ENCODE data around the gene MFNG.

DNA sequence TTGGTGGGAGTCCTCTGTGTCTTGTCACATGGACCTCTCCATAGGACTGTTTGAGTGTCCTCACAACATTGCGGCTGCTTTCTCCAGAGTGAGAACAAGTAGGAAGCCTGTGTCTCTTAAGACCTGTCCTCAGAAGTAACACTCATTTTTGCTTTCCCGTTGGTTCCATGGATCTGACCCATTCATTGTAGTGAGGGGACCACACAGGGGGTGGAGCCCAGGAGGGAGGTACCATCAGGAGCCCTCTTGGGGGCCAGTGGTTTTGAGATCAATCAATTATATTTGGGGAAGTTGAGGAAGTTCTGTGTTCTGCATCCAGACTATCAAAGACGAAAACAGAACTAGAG, 53.5 kb downstream of the MFNG start:
- TF ChIP-seq, protein P1, sequence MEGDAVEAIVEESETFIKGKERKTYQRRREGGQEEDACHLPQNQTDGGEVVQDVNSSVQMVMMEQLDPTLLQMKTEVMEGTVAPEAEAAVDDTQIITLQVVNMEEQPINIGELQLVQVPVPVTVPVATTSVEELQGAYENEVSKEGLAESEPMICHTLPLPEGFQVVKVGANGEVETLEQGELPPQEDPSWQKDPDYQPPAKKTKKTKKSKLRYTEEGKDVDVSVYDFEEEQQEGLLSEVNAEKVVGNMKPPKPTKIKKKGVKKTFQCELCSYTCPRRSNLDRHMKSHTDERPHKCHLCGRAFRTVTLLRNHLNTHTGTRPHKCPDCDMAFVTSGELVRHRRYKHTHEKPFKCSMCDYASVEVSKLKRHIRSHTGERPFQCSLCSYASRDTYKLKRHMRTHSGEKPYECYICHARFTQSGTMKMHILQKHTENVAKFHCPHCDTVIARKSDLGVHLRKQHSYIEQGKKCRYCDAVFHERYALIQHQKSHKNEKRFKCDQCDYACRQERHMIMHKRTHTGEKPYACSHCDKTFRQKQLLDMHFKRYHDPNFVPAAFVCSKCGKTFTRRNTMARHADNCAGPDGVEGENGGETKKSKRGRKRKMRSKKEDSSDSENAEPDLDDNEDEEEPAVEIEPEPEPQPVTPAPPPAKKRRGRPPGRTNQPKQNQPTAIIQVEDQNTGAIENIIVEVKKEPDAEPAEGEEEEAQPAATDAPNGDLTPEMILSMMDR (IDR thresholded peaks at IDR 0.05) = no peak
- no peak for TF ChIP-seq POLR2A (IDR thresholded peaks at IDR 0.05)
- TF ChIP-seq POLR2AphosphoS5 (IDR thresholded peaks at IDR 0.05) = no peak
